Mesenteric fat pad (tissue), 1 donor: ENCODE results near the gene RC3H2. TPM values are rescaled to one million over a fixed set of nuclear protein-coding genes. Genes with fewer than 3 reads are reported as not detected.
A peak's percentile ranks its signal among the peaks of the same experiment; 100 is the strongest.

Experiments
- DNase-seq: peaks from one replicate; pipeline ENCODE4 v3.0.0-alpha.2; 2020; ENCODE audit warnings: low spot score
- long read RNA-seq: library from polyadenylated mRNA; unstranded; transcript quantifications from one replicate; pipeline ENCODE4 v2.0.0, GENCODE V29; 2020
- total RNA-seq: library from RNA; stranded (reverse); fragmentation: NEBNext Ultra II Directional; extraction: Animal tissue kit (Norgen Biotek cat#: 25700); gene quantifications from one replicate; pipeline ENCODE4 v1.2.1, GENCODE V29; 2021
- donor health status: DM: yes; HTN: yes; CAD: no.

RC3H2 gene
- 40.0 TPM for total RNA-seq
- long read RNA-seq, partial matches to known transcripts: 3 of 10 reads
- long read RNA-seq, other reads (novel, unspliced or antisense): 7 of 10 reads

GRCh38 chr9:122904823-122905710, at the start of gene RC3H2:
Gene RC3H2 (minus strand): TSS chr9:122905359. CDS start chr9:122897509, 7,850 bp downstream.
- peak; percentile 97 for DNase-seq

- DNase-seq: no peak
These were observed 49.1 kb upstream of the RC3H2 start for GRCh38 chr9:122954253-122954691.

DNA sequence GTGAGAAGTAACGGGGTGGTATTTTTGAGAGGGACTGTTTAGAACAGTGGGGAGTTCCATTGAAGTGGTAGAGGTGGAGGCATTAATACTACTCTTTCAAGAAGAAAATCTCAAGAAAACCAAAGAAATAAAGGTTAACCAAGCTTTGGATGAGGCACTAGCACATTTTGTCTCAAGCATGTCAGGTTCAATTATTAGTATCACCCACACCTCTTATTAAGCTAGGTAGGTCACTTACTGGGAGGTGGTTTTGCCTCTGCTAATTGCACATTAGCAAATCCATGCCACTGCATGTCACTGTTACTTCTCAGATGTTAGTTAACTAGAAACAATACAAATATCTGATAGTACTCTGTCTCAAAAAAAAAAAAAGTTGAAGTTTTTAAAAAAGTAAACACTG, 45.9 kb upstream of the RC3H2 start:
- DNase-seq: no peak

- DNase-seq: no peak
These were observed 45.1 kb upstream of the RC3H2 start for GRCh38 chr9:122950263-122950662.

- DNase-seq: no peak
These were observed 44.5 kb upstream of the RC3H2 start for GRCh38 chr9:122949696-122950095.

DNA sequence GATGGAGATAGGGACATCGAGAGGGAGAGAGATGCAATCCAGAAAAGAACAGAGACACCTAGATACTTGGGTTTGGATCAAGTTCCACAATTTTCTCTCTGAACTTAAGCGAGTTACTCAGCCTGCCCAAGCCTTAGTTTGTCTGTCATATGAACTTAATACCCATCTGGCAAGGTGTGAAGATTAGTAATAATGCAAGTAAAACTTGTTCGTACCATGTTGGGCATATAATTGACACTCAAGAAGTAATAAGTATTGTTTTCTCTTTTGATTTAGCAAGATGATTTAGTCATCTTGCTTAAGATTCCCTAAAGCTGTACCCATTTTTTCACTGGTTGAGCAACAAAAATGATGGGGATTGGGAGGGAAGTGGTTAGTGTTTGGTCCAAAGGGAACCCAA, 43.2 kb upstream of the RC3H2 start:
- no peak for DNase-seq

DNA sequence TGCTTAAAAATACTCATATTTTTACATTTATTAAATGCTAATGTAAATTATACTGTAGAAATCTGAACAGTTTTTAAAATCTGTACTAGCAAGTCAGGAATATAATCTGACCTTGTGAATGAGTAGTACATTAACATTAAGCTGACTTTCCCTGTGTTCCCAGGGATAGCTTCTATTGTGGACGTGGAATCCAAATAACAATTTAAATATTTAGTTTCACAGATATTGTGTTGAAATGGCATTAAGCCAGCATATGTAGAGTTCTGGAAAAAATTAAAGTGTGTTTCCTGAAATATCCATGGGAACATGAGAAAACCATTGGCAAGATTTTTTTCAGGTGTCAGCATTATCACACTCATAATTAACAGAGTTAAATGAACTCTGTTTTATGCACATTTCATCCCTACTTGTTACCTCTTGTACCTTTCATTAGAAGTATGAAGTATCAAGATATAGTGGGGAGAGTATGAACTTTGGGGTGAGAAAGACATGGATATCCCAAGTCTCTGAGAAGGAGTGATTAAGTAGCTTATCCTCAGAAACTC, 41.4 kb upstream of the RC3H2 start:
- DNase-seq: no peak

- no peak for DNase-seq
These were observed 40.1 kb upstream of the RC3H2 start for GRCh38 chr9:122944960-122945888.

- no peak for DNase-seq
These were observed 36.5 kb upstream of the RC3H2 start for GRCh38 chr9:122941582-122942234.

GRCh38 chr9:122940749-122941581, 35.8 kb upstream of the RC3H2 start, which contains the start of gene RABGAP1:
Gene RABGAP1 (plus strand): TSS chr9:122941020. CDS start chr9:122957060, 16,040 bp downstream.
- peak; percentile 98 for DNase-seq

- DNase-seq: no peak
These were observed 35.2 kb upstream of the RC3H2 start for GRCh38 chr9:122940454-122940748.

- DNase-seq: no peak
These were observed 34.4 kb upstream of the RC3H2 start for GRCh38 chr9:122939601-122940000.

GRCh38 chr9:122936883-122937282, 31.7 kb upstream of the RC3H2 start:
- no peak for DNase-seq

- DNase-seq: no peak
These were observed 31.3 kb upstream of the RC3H2 start for GRCh38 chr9:122936464-122936863.

- DNase-seq: peak; percentile 97
These were observed 26.3 kb upstream of the RC3H2 start, which contains the start of gene ZBTB26 for GRCh38 chr9:122931226-122932121. Gene ZBTB26 (minus strand): TSS chr9:122931512. CDS start chr9:122919934, 11,578 bp downstream.

GRCh38 chr9:122930541-122931225, 25.5 kb upstream of the RC3H2 start:
- no peak for DNase-seq

DNA sequence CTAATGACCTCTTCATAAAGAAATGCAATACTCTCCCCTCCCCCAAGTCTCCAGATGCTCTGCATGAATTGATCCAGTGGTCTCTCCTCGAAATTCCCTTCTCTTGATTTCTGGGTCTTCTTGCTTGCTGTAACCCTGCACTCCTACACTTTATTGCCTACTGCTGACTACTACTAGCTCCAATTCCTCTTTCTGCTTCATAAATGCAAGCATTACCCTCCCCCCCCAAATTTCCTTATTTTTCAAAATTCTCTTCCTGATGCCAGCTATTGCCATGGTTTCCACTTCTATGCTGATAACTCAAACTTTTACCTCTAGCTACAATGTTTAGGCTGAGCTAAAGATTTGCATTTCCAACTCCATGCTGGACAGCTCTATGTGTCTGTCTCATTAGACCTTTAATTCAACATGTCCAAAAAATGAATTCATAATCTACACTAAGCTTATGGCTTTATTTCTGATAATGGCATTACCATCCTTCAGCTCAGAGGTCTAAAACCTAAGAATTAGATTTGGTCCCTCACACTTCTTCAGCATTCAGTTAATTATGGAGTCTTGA, 24.7 kb upstream of the RC3H2 start:
- no peak for DNase-seq

- no peak for DNase-seq
These were observed 18.8 kb upstream of the RC3H2 start for GRCh38 chr9:122923947-122924346.
